ENCODE data around the gene TYW5.

The TYW5 gene

DNA sequence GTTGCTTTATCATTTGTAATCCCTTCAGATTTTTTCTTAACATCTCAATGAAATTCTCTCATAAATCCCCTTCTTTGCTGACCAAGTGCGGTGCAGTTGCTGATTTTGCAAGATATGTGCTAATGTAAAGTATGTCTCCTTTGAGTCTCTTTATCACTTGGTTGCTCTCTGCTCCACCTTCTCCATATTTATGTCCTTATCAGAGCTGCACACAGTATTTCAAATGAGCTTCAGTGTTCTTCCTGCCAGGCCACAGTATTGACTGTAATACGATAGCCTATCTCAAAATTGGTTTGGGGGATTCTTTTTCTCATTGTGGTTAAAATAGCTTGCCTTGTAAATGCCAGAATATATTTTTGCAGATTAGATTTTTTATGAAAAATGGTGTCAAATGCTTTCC, 32.3 kb upstream of the TYW5 start:
- no peaks in the 10 kb centered on the region for H3K4me1 ChIP-seq (ENCODE audit: control insufficient read depth, insufficient read depth, low read length)
- no peaks in the 10 kb centered on the region for H3K36me3 ChIP-seq (ENCODE audit: control insufficient read depth, insufficient read depth, low read length, severe bottlenecking)
- H3K27me3 ChIP-seq (replicated peaks; ENCODE audit: control insufficient read depth, insufficient read depth, low read length) = no peaks in the 10 kb centered on the region
- no peaks in the 10 kb centered on the region for H3K9me3 ChIP-seq (ENCODE audit: control insufficient read depth, low read length)
- DNase-seq (ENCODE audit: low read depth) = no peak
- no peak overlapping the region for H3K4me3 ChIP-seq (ENCODE audit: low read length)
- no peak overlapping the region for H3K9ac ChIP-seq (ENCODE audit: low read length)

DNA sequence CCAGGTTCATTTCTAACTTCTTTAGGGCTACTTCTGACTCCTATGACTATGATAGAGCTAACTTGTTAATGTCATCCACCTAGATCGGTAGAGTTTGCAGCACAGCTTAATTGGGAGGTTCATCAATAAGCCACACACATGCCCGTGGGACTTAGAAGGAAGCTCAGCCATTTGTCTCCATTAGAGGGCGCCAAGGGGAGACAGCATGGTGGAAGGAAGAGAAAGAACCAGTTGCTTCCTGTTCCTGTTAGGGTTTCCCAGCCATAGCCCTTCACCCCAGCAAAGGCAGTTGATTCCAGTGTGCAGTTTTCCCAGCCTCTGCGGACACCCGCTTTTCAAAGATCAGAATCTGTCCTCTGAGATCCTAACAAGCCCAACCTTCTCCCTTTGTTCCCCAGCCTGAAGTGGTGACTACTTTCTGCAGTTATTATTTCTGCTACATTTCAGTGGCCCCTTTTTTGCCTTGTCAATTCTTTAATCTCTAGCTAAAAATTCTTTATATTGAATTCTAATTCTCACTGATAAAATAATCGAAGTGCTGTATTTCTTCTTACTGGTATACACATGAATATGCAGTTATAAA, 30.4 kb upstream of the TYW5 start:
- Histone ChIP-seq H3K9ac (ENCODE audit: low read length) (no peak overlapping the region), H3K9me3 (ENCODE audit: control insufficient read depth, low read length) (no peaks in the 10 kb centered on the region), H3K4me3 (ENCODE audit: low read length) (no peak overlapping the region), H3K36me3 (ENCODE audit: control insufficient read depth, insufficient read depth, low read length, severe bottlenecking) (no peaks in the 10 kb centered on the region), H3K4me1 (ENCODE audit: control insufficient read depth, insufficient read depth, low read length) (no peaks in the 10 kb centered on the region), H3K27me3 (replicated peaks; ENCODE audit: control insufficient read depth, insufficient read depth, low read length) (no peaks in the 10 kb centered on the region)
- peak; percentile 75 for DNase-seq (ENCODE audit: low read depth)

DNA sequence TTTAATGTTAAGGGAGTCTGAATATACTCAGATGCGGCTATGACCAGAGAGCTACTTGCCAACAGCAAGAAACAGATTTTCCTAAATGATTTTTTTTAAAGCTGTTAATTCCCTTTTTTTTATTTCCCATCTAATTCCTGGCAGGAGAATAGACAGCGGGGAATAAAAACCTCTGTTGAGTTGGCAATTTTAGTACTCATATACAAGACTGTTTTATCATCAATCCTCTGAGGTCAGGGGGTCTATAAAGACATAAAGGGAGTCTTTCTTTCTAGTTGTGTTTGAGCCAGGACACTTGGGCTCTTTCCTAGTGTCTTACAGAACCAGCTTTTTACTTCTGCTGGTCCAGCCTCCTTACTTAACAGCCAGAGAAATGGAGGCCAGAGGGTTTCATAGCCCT, 29.5 kb upstream of the TYW5 start:
- DNase-seq (ENCODE audit: low read depth) = no peak
- H3K4me3 ChIP-seq (ENCODE audit: low read length) = no peak overlapping the region
- no peaks in the 10 kb centered on the region for H3K27me3 ChIP-seq (replicated peaks; ENCODE audit: control insufficient read depth, insufficient read depth, low read length)
- no peak overlapping the region for H3K9ac ChIP-seq (ENCODE audit: low read length)
- no peaks in the 10 kb centered on the region for H3K36me3 ChIP-seq (ENCODE audit: control insufficient read depth, insufficient read depth, low read length, severe bottlenecking)
- H3K9me3 ChIP-seq (ENCODE audit: control insufficient read depth, low read length) = no peaks in the 10 kb centered on the region
- H3K4me1 ChIP-seq (ENCODE audit: control insufficient read depth, insufficient read depth, low read length) = peaks cover 2% of the 10 kb centered on the region

DNA sequence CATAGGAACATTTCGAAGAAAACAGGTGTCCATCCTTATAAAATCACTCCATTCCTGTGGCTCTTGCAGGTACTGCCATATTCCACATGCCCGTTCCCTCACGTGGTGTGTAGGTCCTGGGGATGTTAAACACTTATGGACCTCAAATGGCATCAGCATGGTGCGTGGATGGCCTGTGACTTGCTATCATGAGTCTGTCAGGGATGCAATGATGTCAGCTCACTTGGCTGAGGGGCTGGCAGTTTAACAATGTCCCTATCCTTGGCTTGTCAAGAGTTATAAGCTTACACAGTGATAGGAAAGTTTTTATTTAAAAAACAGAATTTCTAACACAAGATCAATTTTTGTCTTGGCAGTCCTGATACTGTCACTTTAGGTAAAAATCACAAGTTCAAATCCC, 28.9 kb upstream of the TYW5 start:
- no peaks in the 10 kb centered on the region for H3K36me3 ChIP-seq (ENCODE audit: control insufficient read depth, insufficient read depth, low read length, severe bottlenecking)
- peaks cover 8% of the 10 kb centered on the region for H3K4me1 ChIP-seq (ENCODE audit: control insufficient read depth, insufficient read depth, low read length)
- no peak for DNase-seq (ENCODE audit: low read depth)
- H3K4me3 ChIP-seq (ENCODE audit: low read length) = no peak overlapping the region
- no peak overlapping the region for H3K9ac ChIP-seq (ENCODE audit: low read length)
- no peaks in the 10 kb centered on the region for H3K9me3 ChIP-seq (ENCODE audit: control insufficient read depth, low read length)
- no peaks in the 10 kb centered on the region for H3K27me3 ChIP-seq (replicated peaks; ENCODE audit: control insufficient read depth, insufficient read depth, low read length)

DNA sequence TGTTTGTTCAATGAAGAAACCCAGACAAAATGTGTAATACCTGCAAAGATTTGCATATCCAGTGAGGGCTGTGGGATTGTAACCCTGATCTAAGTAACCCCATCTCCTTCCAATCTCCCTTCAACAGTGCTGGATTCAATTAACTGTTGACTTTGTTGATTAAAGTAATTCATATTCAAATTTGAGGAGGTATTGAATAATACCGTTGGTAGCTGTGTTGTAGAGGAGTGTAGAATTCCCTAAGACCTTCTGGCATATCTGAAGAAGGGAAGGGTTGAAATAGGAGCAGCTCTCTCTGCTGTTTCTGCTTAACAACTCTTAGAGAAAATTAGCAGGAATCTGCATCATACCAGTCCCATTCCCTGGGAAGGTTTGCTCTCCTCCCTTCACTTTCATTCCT, 28.2 kb upstream of the TYW5 start:
- Histone ChIP-seq H3K36me3 (ENCODE audit: control insufficient read depth, insufficient read depth, low read length, severe bottlenecking) (no peaks in the 10 kb centered on the region), H3K9ac (ENCODE audit: low read length) (no peak overlapping the region), H3K4me3 (ENCODE audit: low read length) (no peak overlapping the region), H3K27me3 (replicated peaks; ENCODE audit: control insufficient read depth, insufficient read depth, low read length) (no peaks in the 10 kb centered on the region), H3K9me3 (ENCODE audit: control insufficient read depth, low read length) (no peaks in the 10 kb centered on the region), H3K4me1 (ENCODE audit: control insufficient read depth, insufficient read depth, low read length) (peaks cover 15% of the 10 kb centered on the region)
- no peak for DNase-seq (ENCODE audit: low read depth)

DNA sequence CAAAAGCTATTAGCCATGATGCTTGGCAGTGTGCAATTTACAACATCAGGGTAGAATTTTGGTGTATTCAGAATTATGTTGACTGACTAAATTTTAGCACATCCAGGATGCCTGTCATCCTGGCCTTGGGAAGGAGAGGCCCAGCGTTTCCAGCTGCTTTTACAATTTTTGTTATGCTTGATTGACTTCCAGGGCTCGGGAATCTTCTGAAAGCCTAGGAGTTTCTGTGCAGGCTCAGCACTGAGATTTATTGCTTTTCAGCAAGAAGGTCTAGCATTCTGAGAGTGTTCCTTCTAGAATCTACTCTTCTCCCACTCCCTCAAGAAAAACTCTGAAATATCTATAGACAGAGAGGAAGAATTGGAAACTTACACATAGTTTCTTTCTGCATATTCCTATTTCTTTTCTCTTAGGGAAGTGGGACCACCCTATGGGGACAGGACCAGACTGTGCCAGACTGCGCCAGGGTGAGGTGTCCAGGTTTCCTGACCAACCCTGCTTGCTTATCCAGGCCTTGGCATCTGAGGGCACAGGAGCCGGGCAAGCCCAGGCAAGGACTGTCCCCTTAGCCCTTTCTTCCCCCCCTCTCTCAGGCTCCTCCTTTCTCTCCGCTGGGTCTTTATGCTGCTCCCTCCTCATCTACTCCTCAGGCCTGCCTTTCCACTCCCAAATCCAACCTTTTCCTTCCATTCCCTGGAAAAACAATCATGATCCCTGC, 27.0 kb upstream of the TYW5 start:
- Histone ChIP-seq H3K9ac (ENCODE audit: low read length) (no peak overlapping the region), H3K4me3 (ENCODE audit: low read length) (no peak overlapping the region), H3K9me3 (ENCODE audit: control insufficient read depth, low read length) (no peaks in the 10 kb centered on the region), H3K36me3 (ENCODE audit: control insufficient read depth, insufficient read depth, low read length, severe bottlenecking) (no peaks in the 10 kb centered on the region), H3K27me3 (replicated peaks; ENCODE audit: control insufficient read depth, insufficient read depth, low read length) (no peaks in the 10 kb centered on the region), H3K4me1 (ENCODE audit: control insufficient read depth, insufficient read depth, low read length) (peaks cover 27% of the 10 kb centered on the region)
- DNase-seq (ENCODE audit: low read depth) = no peak

DNA sequence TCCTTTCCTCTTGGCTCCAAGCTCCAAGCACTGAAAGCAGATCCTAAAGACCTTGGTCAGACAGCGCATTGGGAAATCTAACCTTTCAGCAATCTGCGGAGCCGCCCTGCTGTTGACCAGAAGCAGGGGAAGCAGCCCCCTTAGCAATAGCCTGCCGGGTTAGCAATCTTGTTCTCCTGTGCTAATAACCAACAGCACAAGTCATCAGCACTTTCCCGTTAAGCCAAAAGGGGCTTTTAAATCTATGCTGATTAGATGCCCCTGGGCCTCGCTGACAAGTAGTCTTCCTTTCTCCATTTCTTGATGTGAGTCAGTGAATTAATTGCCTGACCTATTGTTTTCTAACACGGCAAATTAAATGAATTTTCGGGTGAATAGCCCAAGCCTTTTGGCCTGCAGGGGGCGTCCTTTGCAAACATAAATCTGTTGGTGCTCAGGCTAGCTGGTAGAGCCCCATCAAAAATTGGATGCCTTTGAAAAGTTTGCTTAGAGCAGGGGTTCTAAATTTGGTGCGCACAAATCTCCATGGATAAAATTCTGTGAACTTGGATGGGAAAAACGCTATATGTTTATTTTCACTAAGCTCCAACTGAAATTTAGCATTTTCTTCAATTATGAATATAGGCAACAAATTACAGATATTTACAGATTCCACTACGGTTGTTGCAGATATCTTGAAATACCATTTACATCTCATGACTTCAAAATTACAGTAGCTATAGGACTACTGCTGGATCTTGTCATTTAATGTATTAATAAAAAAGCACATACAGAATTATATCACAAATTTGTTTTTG, 24.7 kb upstream of the TYW5 start:
- peak; percentile 96 for DNase-seq (ENCODE audit: low read depth)
- peak overlapping the region; percentile 68 for H3K9ac ChIP-seq (ENCODE audit: low read length)
- H3K9me3 ChIP-seq (ENCODE audit: control insufficient read depth, low read length) = no peaks in the 10 kb centered on the region
- H3K4me1 ChIP-seq (ENCODE audit: control insufficient read depth, insufficient read depth, low read length) = peaks cover 39% of the 10 kb centered on the region
- H3K27me3 ChIP-seq (replicated peaks; ENCODE audit: control insufficient read depth, insufficient read depth, low read length) = no peaks in the 10 kb centered on the region
- H3K4me3 ChIP-seq (ENCODE audit: low read length) = peak overlapping the region; percentile 71
- H3K36me3 ChIP-seq (ENCODE audit: control insufficient read depth, insufficient read depth, low read length, severe bottlenecking) = no peaks in the 10 kb centered on the region

DNA sequence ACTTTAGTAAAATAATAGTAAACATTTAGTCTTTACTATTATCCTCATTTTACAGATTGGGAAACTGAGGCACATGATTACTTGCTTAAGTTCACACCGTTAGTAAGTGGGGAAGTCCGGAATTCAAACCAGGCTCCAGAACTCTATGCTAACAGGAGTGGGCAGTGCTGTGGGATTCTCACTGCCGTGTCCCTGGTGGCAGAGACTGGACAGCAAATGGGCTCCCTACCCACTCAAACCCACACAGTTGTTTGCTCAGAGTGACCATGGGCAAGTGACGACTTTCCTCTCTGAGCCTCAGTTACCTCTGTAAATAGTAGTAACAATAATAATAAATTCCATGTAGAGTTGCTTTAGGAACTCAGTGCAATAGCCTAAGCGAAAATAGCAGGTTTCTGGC, 24.1 kb upstream of the TYW5 start:
- Histone ChIP-seq H3K4me3 (ENCODE audit: low read length) (peak overlapping the region; percentile 71), H3K36me3 (ENCODE audit: control insufficient read depth, insufficient read depth, low read length, severe bottlenecking) (no peaks in the 10 kb centered on the region)
- no peak for DNase-seq (ENCODE audit: low read depth)

DNA sequence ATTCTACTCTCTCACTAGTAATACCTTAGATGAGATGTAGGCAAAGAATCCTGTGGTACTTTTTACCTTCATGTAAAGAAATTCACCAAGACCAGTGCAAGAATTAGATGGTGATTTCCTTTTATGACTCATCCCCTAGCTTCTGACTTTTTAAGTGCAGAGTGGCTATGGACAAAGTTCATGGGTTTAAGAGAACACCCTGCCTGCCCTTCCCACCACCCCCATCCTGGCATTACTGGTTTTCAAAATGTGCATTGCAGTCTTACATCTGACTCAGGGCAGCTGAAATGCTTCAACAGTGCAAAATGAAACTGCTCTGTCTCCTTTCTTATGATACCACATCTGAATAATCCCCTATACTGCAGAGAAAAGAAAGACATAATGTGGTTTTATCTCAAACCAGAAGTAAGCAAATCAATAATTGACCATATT, 22.7 kb upstream of the TYW5 start:
- Histone ChIP-seq H3K27me3 (replicated peaks; ENCODE audit: control insufficient read depth, insufficient read depth, low read length) (no peaks in the 10 kb centered on the region), H3K4me3 (ENCODE audit: low read length) (peak overlapping the region; percentile 71), H3K9me3 (ENCODE audit: control insufficient read depth, low read length) (no peaks in the 10 kb centered on the region), H3K4me1 (ENCODE audit: control insufficient read depth, insufficient read depth, low read length) (peaks cover 48% of the 10 kb centered on the region), H3K36me3 (ENCODE audit: control insufficient read depth, insufficient read depth, low read length, severe bottlenecking) (no peaks in the 10 kb centered on the region), H3K9ac (ENCODE audit: low read length) (peak overlapping the region; percentile 74)
- DNase-seq (ENCODE audit: low read depth) = peak; percentile 74

More for the DNA sequence above, 24.1 kb upstream of the TYW5 start:
- Histone ChIP-seq H3K4me1 (ENCODE audit: control insufficient read depth, insufficient read depth, low read length) (peaks cover 45% of the 10 kb centered on the region), H3K9me3 (ENCODE audit: control insufficient read depth, low read length) (no peaks in the 10 kb centered on the region), H3K9ac (ENCODE audit: low read length) (peak overlapping the region; percentile 68), H3K27me3 (replicated peaks; ENCODE audit: control insufficient read depth, insufficient read depth, low read length) (no peaks in the 10 kb centered on the region)

DNA sequence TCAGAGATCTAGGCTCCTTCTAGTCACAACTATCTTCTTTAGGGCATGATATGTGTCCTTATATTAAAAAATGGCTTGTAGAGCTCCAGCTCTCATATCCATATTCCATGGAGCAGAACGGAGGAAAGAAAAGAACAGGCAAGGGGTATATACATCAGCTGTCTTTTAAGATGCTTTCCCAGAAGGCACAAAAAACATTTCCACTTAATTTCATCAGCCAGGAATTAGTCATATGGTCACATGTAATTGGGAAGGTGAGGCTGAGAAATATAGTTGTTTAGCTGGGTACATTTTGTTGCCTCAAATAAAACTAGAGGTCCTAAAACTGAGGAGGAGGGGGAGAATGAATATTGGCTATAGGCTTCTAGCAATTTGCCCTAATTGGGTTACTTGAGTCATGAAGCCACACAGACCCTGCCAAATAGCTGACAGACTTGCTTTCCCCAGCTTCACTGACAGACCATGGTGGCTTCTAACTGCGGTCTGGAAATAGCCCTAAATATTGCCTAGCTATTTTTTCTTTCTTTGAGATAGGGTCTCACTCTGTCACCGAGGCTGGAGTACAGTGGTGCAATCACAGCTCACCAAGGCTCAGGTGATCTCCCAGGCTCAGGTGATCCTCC, 20.1 kb upstream of the TYW5 start:
- Histone ChIP-seq H3K36me3 (ENCODE audit: control insufficient read depth, insufficient read depth, low read length, severe bottlenecking) (peaks cover 4% of the 10 kb centered on the region), H3K9ac (ENCODE audit: low read length) (peak overlapping the region; percentile 25), H3K4me3 (ENCODE audit: low read length) (no peak overlapping the region), H3K9me3 (ENCODE audit: control insufficient read depth, low read length) (no peaks in the 10 kb centered on the region), H3K27me3 (replicated peaks; ENCODE audit: control insufficient read depth, insufficient read depth, low read length) (no peaks in the 10 kb centered on the region), H3K4me1 (ENCODE audit: control insufficient read depth, insufficient read depth, low read length) (peaks cover 48% of the 10 kb centered on the region)
- peak; percentile 68 for DNase-seq (ENCODE audit: low read depth)

DNA sequence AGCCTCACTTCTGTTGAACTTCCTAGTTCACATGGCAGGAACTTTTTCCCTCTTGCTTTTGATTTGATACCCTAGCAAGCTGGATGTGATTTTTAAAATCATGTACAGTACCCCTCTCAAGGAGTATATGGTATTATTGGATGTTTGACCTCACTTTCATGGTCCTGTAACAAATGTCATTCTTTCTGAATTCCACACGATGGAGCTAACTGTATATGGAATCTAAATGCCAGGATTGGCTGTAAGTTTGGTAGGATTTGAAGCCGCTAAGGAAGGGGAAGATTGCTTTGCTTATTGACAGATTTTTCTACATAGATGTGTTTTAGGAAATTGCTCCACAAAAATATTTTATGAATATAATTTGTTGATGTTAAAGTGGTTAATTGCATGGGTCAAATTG, 18.4 kb upstream of the TYW5 start:
- Histone ChIP-seq H3K9ac (ENCODE audit: low read length) (peak overlapping the region; percentile 25), H3K9me3 (ENCODE audit: control insufficient read depth, low read length) (no peaks in the 10 kb centered on the region), H3K4me1 (ENCODE audit: control insufficient read depth, insufficient read depth, low read length) (peaks cover 35% of the 10 kb centered on the region), H3K36me3 (ENCODE audit: control insufficient read depth, insufficient read depth, low read length, severe bottlenecking) (peaks cover 9% of the 10 kb centered on the region), H3K4me3 (ENCODE audit: low read length) (no peak overlapping the region), H3K27me3 (replicated peaks; ENCODE audit: control insufficient read depth, insufficient read depth, low read length) (no peaks in the 10 kb centered on the region)
- peak; percentile 82 for DNase-seq (ENCODE audit: low read depth)
